ENCODE results near the gene NR0B1.

Gene NR0B1, protein sequence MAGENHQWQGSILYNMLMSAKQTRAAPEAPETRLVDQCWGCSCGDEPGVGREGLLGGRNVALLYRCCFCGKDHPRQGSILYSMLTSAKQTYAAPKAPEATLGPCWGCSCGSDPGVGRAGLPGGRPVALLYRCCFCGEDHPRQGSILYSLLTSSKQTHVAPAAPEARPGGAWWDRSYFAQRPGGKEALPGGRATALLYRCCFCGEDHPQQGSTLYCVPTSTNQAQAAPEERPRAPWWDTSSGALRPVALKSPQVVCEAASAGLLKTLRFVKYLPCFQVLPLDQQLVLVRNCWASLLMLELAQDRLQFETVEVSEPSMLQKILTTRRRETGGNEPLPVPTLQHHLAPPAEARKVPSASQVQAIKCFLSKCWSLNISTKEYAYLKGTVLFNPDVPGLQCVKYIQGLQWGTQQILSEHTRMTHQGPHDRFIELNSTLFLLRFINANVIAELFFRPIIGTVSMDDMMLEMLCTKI

DNA sequence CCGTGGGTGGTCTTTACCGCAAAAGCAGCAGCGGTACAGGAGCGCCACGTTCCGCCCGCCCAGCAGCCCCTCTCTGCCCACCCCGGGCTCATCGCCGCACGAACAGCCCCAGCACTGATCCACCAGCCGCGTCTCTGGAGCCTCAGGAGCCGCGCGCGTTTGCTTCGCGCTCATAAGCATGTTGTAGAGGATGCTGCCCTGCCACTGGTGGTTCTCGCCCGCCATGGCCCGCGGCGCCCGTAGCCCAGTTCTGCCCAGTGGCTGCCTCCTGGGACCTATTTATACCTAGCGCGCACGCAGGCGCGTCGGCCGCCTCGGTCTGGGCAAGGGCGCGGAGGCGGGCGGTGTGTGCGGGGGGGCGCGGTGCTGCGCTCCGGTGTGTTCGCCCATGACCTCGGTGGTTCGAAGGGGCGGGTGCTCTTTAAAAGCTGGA lies at the start of gene NR0B1:
TSS of gene NR0B1 (minus strand) at position 252 of the 433 bp plus-strand sequence. CDS start at position 225, 27 bp downstream.
- no peak for DNase-seq (ENCODE audit: low read depth in 2 of 2)

DNA sequence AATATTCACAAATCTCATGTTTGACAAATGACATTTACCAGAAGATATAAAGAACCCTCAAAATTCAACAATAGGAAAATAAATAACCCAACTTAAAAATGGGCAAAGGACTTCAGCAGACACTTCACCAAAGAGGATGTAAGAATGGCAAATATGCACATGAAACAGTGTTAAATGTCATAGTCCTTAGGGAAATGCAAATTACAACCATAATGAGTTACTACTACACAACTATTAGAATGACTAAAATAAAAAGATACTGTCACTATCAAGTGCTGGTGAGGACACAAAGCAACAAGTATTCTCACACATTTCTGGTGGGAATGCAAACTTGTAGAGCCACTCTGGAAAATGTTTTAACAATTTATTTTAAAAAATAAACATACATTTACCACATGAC lies 40.8 kb upstream of the NR0B1 start:
- no peak for DNase-seq (ENCODE audit: low read depth in 2 of 2)

DNA sequence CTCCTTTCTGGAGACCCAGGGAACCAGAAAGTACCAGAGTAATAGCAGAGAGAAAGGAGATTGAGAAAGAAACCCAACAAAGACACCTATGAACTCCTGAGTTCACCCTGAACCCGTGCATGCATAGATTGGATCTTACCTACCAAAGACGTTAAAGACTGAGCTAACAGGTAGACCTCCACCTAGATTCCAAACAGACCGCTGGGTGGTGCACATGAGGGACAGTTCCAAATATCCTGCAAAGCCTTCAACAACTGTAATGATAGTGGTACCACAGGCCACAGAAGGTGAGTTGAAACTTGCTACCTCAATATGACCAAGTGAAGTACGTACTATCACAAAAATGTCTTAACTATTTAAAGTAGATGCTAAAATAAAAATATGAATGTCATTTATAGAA lies 34.0 kb upstream of the NR0B1 start:
- no peak for DNase-seq (ENCODE audit: low read depth in 2 of 2)

GRCh38 chrX:30340753-30341152 lies 31.6 kb upstream of the NR0B1 start:
- DNase-seq (ENCODE audit: low read depth in 2 of 2): no peak

GRCh38 chrX:30327762-30328161 lies 18.6 kb upstream of the NR0B1 start:
- no peak for DNase-seq (ENCODE audit: low read depth in 2 of 2)

- no peak for DNase-seq (ENCODE audit: low read depth in 2 of 2)
These were observed 8.1 kb upstream of the NR0B1 start for GRCh38 chrX:30317308-30317707.

DNA sequence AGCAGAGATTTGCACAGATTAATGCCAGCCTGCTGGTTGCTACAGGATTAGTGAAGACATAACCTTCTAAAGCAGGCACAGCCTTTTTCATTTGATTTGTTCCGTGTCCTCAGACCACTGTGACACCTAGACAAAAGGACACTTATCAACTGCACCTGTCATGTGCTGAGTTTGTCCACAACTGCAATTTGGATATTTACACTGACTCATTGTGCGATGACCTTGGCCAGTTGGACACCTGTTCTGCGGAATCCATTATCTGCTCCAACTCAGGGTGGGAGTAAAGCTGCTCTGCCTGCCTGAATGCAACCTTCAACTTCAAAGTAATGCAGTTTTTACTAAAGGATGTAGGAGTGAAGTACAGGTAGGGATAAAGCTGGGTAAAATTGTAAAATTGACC lies 4.1 kb upstream of the NR0B1 start:
- no peak for DNase-seq (ENCODE audit: low read depth in 2 of 2)

DNA sequence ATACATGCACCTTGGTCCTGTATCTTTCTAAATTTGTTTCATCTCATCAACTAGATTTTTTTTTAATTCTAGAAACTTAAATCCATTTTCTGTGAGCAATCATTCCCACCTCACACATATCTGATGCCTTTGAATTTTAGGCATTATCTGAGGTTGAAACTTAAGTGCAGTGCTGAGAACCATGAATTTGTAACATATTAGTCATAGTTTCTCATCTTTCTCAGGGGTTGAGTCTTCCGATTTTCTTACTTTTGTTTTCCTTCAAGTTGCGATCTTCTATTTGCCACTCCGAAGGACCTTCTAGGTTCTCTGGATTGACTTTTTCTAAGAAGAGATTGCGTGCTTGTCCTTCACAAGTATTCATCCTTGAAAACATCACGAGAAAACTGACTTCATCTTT lies 3.7 kb upstream of the NR0B1 start:
- DNase-seq (ENCODE audit: low read depth in 2 of 2): no peak

GRCh38 chrX:30310429-30311206 lies 1.4 kb upstream of the NR0B1 start:
- DNase-seq (ENCODE audit: low read depth in 2 of 2): no peak

DNA sequence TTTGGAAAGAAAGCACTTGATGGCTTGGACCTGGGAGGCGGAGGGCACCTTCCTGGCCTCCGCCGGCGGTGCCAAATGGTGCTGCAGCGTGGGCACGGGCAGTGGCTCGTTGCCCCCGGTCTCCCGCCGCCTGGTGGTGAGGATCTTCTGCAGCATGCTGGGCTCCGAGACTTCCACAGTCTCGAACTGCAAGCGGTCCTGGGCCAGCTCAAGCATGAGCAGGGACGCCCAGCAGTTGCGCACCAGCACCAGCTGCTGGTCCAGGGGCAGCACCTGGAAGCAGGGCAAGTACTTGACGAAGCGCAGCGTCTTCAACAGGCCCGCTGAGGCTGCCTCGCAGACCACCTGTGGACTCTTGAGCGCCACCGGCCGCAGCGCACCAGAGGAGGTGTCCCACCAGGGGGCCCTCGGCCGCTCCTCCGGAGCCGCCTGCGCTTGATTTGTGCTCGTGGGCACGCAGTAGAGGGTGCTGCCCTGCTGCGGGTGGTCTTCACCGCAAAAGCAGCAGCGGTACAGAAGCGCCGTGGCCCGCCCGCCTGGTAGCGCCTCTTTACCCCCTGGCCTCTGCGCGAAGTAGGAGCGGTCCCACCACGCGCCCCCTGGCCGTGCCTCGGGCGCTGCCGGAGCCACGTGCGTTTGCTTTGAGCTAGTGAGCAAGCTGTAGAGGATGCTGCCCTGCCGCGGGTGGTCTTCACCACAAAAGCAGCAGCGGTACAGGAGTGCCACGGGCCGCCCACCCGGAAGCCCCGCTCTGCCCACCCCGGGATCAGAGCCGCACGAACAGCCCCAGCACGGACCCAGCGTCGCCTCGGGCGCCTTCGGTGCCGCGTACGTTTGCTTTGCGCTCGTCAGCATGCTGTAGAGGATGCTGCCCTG lies 689 bp downstream of the NR0B1 start:
- DNase-seq (ENCODE audit: low read depth in 2 of 2): no peak

- no peak for DNase-seq (ENCODE audit: low read depth in 2 of 2)
These were observed 1.7 kb downstream of the NR0B1 start for GRCh38 chrX:30307466-30307865.

- DNase-seq (ENCODE audit: low read depth in 2 of 2): no peak
These were observed 4.3 kb downstream of the NR0B1 start for GRCh38 chrX:30304866-30305265.

DNA sequence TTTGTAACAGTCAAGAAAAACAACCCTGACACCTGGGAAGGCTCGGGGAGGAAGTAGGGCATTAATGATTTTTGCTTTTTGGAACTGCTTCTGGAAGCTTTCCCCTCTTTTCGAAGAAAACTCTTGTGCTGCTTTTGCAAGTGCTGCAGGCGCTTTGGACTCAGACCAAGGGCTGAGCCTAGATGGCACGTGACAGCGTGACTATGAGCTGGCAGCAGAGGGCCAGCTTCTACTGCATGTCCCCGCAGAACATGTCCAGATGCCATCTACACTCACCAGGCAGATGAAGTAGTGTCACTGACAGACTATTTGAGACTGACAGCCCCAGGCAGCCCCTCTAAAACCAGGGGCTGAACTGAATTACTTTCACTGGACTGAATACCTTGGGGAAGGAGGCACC lies 6.2 kb downstream of the NR0B1 start:
- DNase-seq (ENCODE audit: low read depth in 2 of 2): no peak

- DNase-seq (ENCODE audit: low read depth in 2 of 2): no peak
These were observed 7.2 kb downstream of the NR0B1 start for GRCh38 chrX:30301963-30302362.

GRCh38 chrX:30301208-30301607 lies 8.0 kb downstream of the NR0B1 start:
- no peak for DNase-seq (ENCODE audit: low read depth in 2 of 2)

GRCh38 chrX:30296408-30297254 lies 12.6 kb downstream of the NR0B1 start:
- no peak for DNase-seq (ENCODE audit: low read depth in 2 of 2)

- no peak for DNase-seq (ENCODE audit: low read depth in 2 of 2)
These were observed 25.6 kb downstream of the NR0B1 start for GRCh38 chrX:30283456-30284200.

DNA sequence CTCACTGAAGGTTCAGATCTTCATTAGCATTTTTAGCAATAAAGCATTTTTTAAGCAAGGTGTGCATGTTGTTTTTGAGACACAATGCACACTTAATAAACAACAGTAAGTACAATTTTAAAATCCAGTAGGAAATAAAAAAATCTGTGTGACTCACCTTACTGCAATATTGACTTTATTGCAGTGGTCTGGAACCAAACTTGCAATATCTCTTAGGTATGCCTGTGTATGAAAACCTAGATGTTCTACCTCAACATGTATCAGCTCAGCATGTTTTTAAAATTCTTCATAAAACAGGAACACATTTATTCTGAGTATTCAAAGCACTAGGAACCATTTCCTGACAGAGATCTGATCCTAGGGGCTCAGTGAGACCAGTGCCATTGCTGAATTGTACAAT lies 26.7 kb downstream of the NR0B1 start:
- DNase-seq (ENCODE audit: low read depth in 2 of 2): no peak

GRCh38 chrX:30280428-30280827 lies 28.8 kb downstream of the NR0B1 start:
- DNase-seq (ENCODE audit: low read depth in 2 of 2): no peak

DNA sequence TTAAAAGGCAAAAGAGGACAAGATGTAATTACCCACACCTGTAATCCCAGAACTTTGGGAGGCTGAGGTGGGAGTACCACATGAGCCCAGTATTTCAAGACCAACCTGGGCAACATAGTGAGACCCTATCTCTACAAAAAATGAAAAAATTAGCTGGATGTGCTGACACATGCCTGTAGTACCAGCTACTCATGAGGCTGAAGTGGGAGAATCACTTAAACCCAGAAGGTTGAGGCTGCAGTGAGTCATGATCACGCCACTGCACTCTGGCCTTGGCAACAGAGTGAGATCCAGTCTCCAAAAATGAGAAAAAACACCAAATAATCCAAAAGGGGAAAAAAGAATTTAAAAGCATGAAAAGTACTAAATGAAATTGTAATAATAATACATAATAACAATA lies 30.8 kb downstream of the NR0B1 start:
- no peak for DNase-seq (ENCODE audit: low read depth in 2 of 2)

All from stimulated activated CD8-positive, alpha-beta memory T cell treated with anti-CD3 and anti-CD28 coated beads, Interleukin-7, amount 100 ng/mL, for 1 hour (primary cell).